Panc1 (cell line): ENCODE results near the gene RASA3. TPM values are rescaled to one million over a fixed set of nuclear protein-coding genes. Genes with fewer than 3 reads are reported as not detected.

Experiments
- ATAC-seq: fragments of 200-7000 bp; cut with Tn5 transposase; 2 replicates; pipeline ENCODE4 v1.9.1; 2020; ENCODE audit warnings: mild to moderate bottlenecking, moderate library complexity
- BruUV-seq: library from RNA; stranded (reverse); fragments of 400-500 nt; replicated peaks from 2 replicates; lab custom pipeline; 2021; lab: Mats Ljungman, UMichigan
- CTCF ChIA-PET: fragments of 300-600 bp; sonication (Branson Sonifier 250); formaldehyde crosslinking; loops from one replicate; lab custom pipeline; 2022; ENCODE audit warnings: antibody characterized with exemption; lab: Charles Lee
- POLR2A ChIA-PET: fragments of 300-600 bp; sonication (Branson Sonifier 250); formaldehyde crosslinking; loops from one replicate; lab custom pipeline; 2022; ENCODE audit warnings: antibody characterized with exemption; lab: Charles Lee
- DNase-seq: peaks from one replicate; pipeline ENCODE4 v3.0.0-alpha.2; 2010; ENCODE audit warnings: low read depth, low spot score
- H3K27ac ChIP-seq: 2 replicates; pipeline ENCODE4 v1.5.1; 2011; ENCODE audit warnings: mild to moderate bottlenecking, low read length, inconsistent platforms
- H3K27me3 ChIP-seq: fragments of 200-500 bp; sonication (Bioruptor generic); 2 replicates; pipeline ENCODE4 v1.6.0; 2014; ENCODE audit warnings: low read length, inconsistent platforms; ENCODE audit not compliant: control insufficient read depth, insufficient read depth
- H3K36me3 ChIP-seq: fragments of 200-500 bp; sonication (Bioruptor generic); 2 replicates; pipeline ENCODE4 v1.5.1; 2014; ENCODE audit warnings: inconsistent platforms, mild to moderate bottlenecking, low read length, moderate library complexity; ENCODE audit not compliant: control insufficient read depth, insufficient read depth
- H3K4me1 ChIP-seq: 2 replicates; pipeline ENCODE4 v1.5.1; 2011; ENCODE audit warnings: inconsistent platforms, mild to moderate bottlenecking, low read length, moderate library complexity; ENCODE audit not compliant: control insufficient read depth, insufficient read depth
- H3K4me3 ChIP-seq, 2 experiments: 2 replicates each; pipeline ENCODE4 v1.5.1; 2011 to 2012; ENCODE audit warnings: low read depth in 2 of 2, low read length in 2 of 2, mild to moderate bottlenecking in 2 of 2, inconsistent platforms in 1 of 2, moderate library complexity in 1 of 2
- H3K9me3 ChIP-seq: fragments of 200-500 bp; sonication (Bioruptor generic); 2 replicates; pipeline ENCODE4 v1.5.1; 2014; ENCODE audit warnings: low read depth, mild to moderate bottlenecking, inconsistent platforms, low read length, moderate library complexity; ENCODE audit not compliant: control insufficient read depth, insufficient read depth
- POLR2AphosphoS5 ChIP-seq: IDR thresholded peaks from 2 replicates; pipeline ENCODE4 v1.6.1; 2012; ENCODE audit warnings: mild to moderate bottlenecking, low read depth, low read length, moderate library complexity
- REST ChIP-seq, 2 experiments: IDR thresholded peaks; 2 replicates each; pipeline ENCODE4 v1.6.1; 2011 to 2012; ENCODE audit warnings: low read depth in 2 of 2, control low read depth in 1 of 2, low read length in 1 of 2, mild to moderate bottlenecking in 1 of 2, moderate library complexity in 1 of 2; ENCODE audit not compliant: insufficient read depth in 1 of 2
- SIN3A ChIP-seq: IDR thresholded peaks from 2 replicates; pipeline ENCODE4 v1.6.1; 2012; ENCODE audit warnings: low read depth, mild to moderate bottlenecking, low read length, moderate library complexity, borderline replicate concordance; ENCODE audit not compliant: insufficient read depth
- TCF7L2 ChIP-seq: IDR thresholded peaks from 2 replicates; pipeline ENCODE4 v1.6.1; 2011; ENCODE audit warnings: mild to moderate bottlenecking, low read depth, low read length, inconsistent platforms
- in situ Hi-C: cut with HindIII; loops from 2 replicates; pipeline ENCODE4 v1.10.0; 2016; ENCODE audit warnings: low sequenced_read_pairs, low pct_unique_long_range_greater_than_20kb
- intact Hi-C: fragments of 100-400 bp; cut with micrococcal nuclease; formaldehyde crosslinking; loops from one replicate; pipeline ENCODE4 v1.10.0; 2022; ENCODE audit not compliant: unreplicated experiment
- total RNA-seq: library from RNA; stranded (reverse); gene quantifications from one replicate; pipeline ENCODE4 v1.2.1, GENCODE V29; 2021; ENCODE audit not compliant: unreplicated experiment
- TF ChIP-seq, protein P1 (sequence below): fragments of 450-650 bp; IDR thresholded peaks from 2 replicates; pipeline ENCODE4 v1.5.1; 2017; ENCODE audit warnings: mild to moderate bottlenecking

The RASA3 gene
- total RNA-seq, 1 experiment from 2014 or later: 33.7 TPM

DNA sequence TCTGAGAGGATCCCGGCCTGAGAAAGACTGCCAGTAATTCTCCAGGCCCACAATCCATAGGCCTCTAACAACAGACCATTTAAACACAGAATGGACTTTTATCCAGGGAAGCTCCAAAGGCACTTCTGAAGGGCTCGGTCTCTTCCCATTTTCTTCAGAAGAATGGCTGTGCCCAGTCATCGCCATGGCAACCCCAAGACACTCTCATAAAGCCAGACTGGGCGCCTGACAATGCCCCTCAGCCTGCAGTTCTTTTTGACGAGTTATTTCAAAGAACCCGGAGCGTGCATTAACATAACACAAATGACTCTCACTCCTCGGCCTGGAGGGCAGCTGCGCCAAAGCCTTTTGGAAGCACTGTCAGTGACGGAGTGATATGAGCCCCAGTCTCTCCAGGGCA is 61.0 kb downstream of the RASA3 start:
- Histone ChIP-seq H3K27ac (peak overlapping the region; percentile 59; the same call in 1 of the 2 replicates), H3K9me3 (no peaks in the 10 kb centered on the region), H3K4me3 (no peak overlapping the region), H3K36me3 (no peaks in the 10 kb centered on the region), H3K4me1 (peaks cover 28% of the 10 kb centered on the region), H3K27me3 (no peaks in the 10 kb centered on the region)
- ChIA-PET POLR2A (no interaction called here), CTCF (no interaction called here)
- no peak for TF ChIP-seq REST (IDR thresholded peaks at IDR 0.05; ENCODE audit: insufficient read depth in 1 of 2, low read depth in 2 of 2, low read length in 1 of 2)
- TF ChIP-seq POLR2AphosphoS5: no peak
- no peak for TF ChIP-seq TCF7L2
- no peak for TF ChIP-seq SIN3A
- TF ChIP-seq, protein P1, sequence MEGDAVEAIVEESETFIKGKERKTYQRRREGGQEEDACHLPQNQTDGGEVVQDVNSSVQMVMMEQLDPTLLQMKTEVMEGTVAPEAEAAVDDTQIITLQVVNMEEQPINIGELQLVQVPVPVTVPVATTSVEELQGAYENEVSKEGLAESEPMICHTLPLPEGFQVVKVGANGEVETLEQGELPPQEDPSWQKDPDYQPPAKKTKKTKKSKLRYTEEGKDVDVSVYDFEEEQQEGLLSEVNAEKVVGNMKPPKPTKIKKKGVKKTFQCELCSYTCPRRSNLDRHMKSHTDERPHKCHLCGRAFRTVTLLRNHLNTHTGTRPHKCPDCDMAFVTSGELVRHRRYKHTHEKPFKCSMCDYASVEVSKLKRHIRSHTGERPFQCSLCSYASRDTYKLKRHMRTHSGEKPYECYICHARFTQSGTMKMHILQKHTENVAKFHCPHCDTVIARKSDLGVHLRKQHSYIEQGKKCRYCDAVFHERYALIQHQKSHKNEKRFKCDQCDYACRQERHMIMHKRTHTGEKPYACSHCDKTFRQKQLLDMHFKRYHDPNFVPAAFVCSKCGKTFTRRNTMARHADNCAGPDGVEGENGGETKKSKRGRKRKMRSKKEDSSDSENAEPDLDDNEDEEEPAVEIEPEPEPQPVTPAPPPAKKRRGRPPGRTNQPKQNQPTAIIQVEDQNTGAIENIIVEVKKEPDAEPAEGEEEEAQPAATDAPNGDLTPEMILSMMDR: no peak
- in situ Hi-C loops (no loop called here), intact Hi-C loops (no loop called here)
- BruUV-seq: no TSS peak
- ATAC-seq (no peak), DNase-seq (no peak)

- CTCF ChIA-PET: no interaction called here
- no peak for ATAC-seq
- in situ Hi-C loops: no loop called here
- POLR2A ChIA-PET: no interaction called here
- Histone ChIP-seq H3K4me1 (peaks cover 38% of the 10 kb centered on the region), H3K27me3 (no peaks in the 10 kb centered on the region), H3K9me3 (no peaks in the 10 kb centered on the region), H3K27ac (no peak overlapping the region), H3K36me3 (no peaks in the 10 kb centered on the region), H3K4me3 (no peak overlapping the region)
- DNase-seq: no peak
- BruUV-seq: no TSS peak
- TF ChIP-seq REST (IDR thresholded peaks at IDR 0.05; ENCODE audit: insufficient read depth in 1 of 2, low read depth in 2 of 2, low read length in 1 of 2) (no peak), SIN3A (no peak), POLR2AphosphoS5 (no peak), TCF7L2 (no peak)
- TF ChIP-seq, protein P1: no peak
- intact Hi-C loops: no loop called here
These were observed 62.2 kb downstream of the RASA3 start for GRCh38 chr13:114070098-114070799.
